H1 (cell line): ENCODE measurements around the gene RBM15B. TPM values are rescaled to one million over a fixed set of nuclear protein-coding genes. Genes with fewer than 3 reads are reported as not detected.

Experiments used
- CTCF ChIA-PET: fragments of 300-600 bp; sonication (Branson Sonifier 250); formaldehyde crosslinking; loops from one replicate; lab custom pipeline; 2021; ENCODE audit not compliant: partially characterized antibody; lab: Charles Lee
- POLR2A ChIA-PET: fragments of 300-600 bp; sonication (Branson Sonifier 250); formaldehyde crosslinking; loops from one replicate; lab custom pipeline; 2021; ENCODE audit warnings: inconsistent platforms; ENCODE audit not compliant: partially characterized antibody; lab: Charles Lee
- DNase-seq, 2 experiments: peaks; one replicate each; pipeline versions ENCODE4 v3.0.0 to v3.0.0-alpha.2; 2010 to 2022; ENCODE audit warnings: low spot score in 2 of 2, low read depth in 1 of 2, mixed read lengths in 1 of 2
- FAIRE-seq: peaks from 2 replicates; lab custom pipeline; 2011; peaks lifted over from hg19 to GRCh38; lab: Jason Lieb, UNC
- H2AFZ ChIP-seq: 2 replicates; pipeline ENCODE4 v1.8.1; 2012; ENCODE audit warnings: low read length, inconsistent platforms
- H2AK5ac ChIP-seq: 2 replicates; pipeline ENCODE4 v1.6.1; 2013; ENCODE audit warnings: low read depth, low read length
- H2BK120ac ChIP-seq: replicated peaks from 2 replicates; pipeline ENCODE3; 2013; ENCODE audit warnings: low read depth, low read length, inconsistent platforms
- H2BK12ac ChIP-seq: 2 replicates; pipeline ENCODE4 v1.6.1; 2013; ENCODE audit warnings: low read depth, low read length
- H2BK15ac ChIP-seq: 2 replicates; pipeline ENCODE4 v1.6.1; 2013; ENCODE audit warnings: low read length
- H2BK20ac ChIP-seq: 2 replicates; pipeline ENCODE4 v1.6.1; 2013; ENCODE audit warnings: low read length
- H2BK5ac ChIP-seq: 2 replicates; pipeline ENCODE4 v1.6.1; 2013; ENCODE audit warnings: low read depth, low read length
- H3K14ac ChIP-seq: 2 replicates; pipeline ENCODE4 v1.6.1; 2013; ENCODE audit warnings: inconsistent platforms; ENCODE audit not compliant: insufficient read length
- H3K18ac ChIP-seq: 2 replicates; pipeline ENCODE4 v1.6.1; 2013; ENCODE audit warnings: low read length; ENCODE audit errors: extremely low read depth
- H3K23ac ChIP-seq: 2 replicates; pipeline ENCODE4 v1.6.1; 2013; ENCODE audit warnings: inconsistent platforms; ENCODE audit not compliant: insufficient read length
- H3K23me2 ChIP-seq: 2 replicates; pipeline ENCODE4 v1.6.1; 2013; ENCODE audit warnings: low read depth, low read length
- H3K27ac ChIP-seq: 2 replicates; pipeline ENCODE4 v1.6.1; 2011; ENCODE audit warnings: low read depth, low read length, inconsistent platforms
- H3K27me3 ChIP-seq, 4 experiments: replicated peaks in 1 of 4; 1 replicate in 1 of 4; 2 replicates in 3 of 4; pipeline versions ENCODE4 v1.6.1 to v1.8.1; 2011 to 2013; ENCODE audit warnings: low read length in 3 of 4, mild to moderate bottlenecking in 3 of 4, inconsistent platforms in 2 of 4, mixed read lengths in 2 of 4, moderate library complexity in 1 of 4; ENCODE audit not compliant: control insufficient read depth in 3 of 4, insufficient read depth in 3 of 4; ENCODE audit errors: extremely low read depth in 1 of 4
- H3K36me3 ChIP-seq, 4 experiments: 2 replicates each; pipeline versions ENCODE4 v1.6.1 to v1.8.1; 2011 to 2013; ENCODE audit warnings: mild to moderate bottlenecking in 4 of 4, low read length in 3 of 4, moderate library complexity in 2 of 4, control low read depth in 1 of 4, inconsistent platforms in 1 of 4; ENCODE audit not compliant: insufficient read depth in 4 of 4, control insufficient read depth in 2 of 4
- H3K4ac ChIP-seq: replicated peaks from 2 replicates; pipeline ENCODE3; 2013; ENCODE audit warnings: low read length, low read depth, mixed read lengths, inconsistent platforms; ENCODE audit not compliant: insufficient read length
- H3K4me1 ChIP-seq, 4 experiments: replicated peaks in 1 of 4; 1 replicate in 1 of 4; 2 replicates in 3 of 4; pipeline versions ENCODE4 v1.6.1 to v1.8.1; 2011 to 2013; ENCODE audit warnings: low read length in 3 of 4, inconsistent platforms in 2 of 4, mixed read lengths in 1 of 4; ENCODE audit not compliant: insufficient read depth in 4 of 4, control insufficient read depth in 3 of 4
- H3K4me2 ChIP-seq, 2 experiments: 2 replicates each; pipeline versions ENCODE4 v1.6.1 to v1.8.1; 2011 to 2013; ENCODE audit warnings: low read depth in 2 of 2, low read length in 2 of 2, control low read depth in 1 of 2, inconsistent platforms in 1 of 2, mild to moderate bottlenecking in 1 of 2; ENCODE audit not compliant: insufficient read depth in 1 of 2
- H3K4me3 ChIP-seq, 4 experiments: fragments of 200-600, 300-600 bp in 1 of 4; sonication (generic), shearing (Covaris generic), sonication (Bioruptor Twin) in 1 of 4; 2 replicates each; pipeline versions ENCODE4 v1.5.1 to v1.8.1; 2011 to 2016; ENCODE audit warnings: low read length in 4 of 4, low read depth in 3 of 4, control low read depth in 2 of 4, inconsistent platforms in 2 of 4, mild to moderate bottlenecking in 2 of 4, mixed read lengths in 1 of 4, moderate library complexity in 1 of 4; ENCODE audit not compliant: insufficient read depth in 2 of 4; ENCODE audit errors: extremely low read depth in 1 of 4
- H3K56ac ChIP-seq: replicated peaks from 2 replicates; pipeline ENCODE3; 2013; ENCODE audit warnings: low read depth, mild to moderate bottlenecking, mixed read lengths, low read length, inconsistent platforms; ENCODE audit not compliant: insufficient read length
- H3K79me1 ChIP-seq: 2 replicates; pipeline ENCODE4 v1.6.1; 2013; ENCODE audit warnings: low read depth, low read length, control low read depth
- H3K79me2 ChIP-seq, 2 experiments: 2 replicates each; pipeline versions ENCODE4 v1.6.1 to v1.8.1; 2012 to 2013; ENCODE audit warnings: low read length in 2 of 2, mild to moderate bottlenecking in 2 of 2, inconsistent platforms in 1 of 2; ENCODE audit not compliant: insufficient read depth in 2 of 2, control insufficient read depth in 1 of 2
- H3K9ac ChIP-seq, 4 experiments: replicated peaks in 1 of 4; 1 replicate in 1 of 4; 2 replicates in 3 of 4; pipeline versions ENCODE4 v1.6.1 to v1.8.1; 2011 to 2013; ENCODE audit warnings: low read depth in 3 of 4, low read length in 3 of 4, control low read depth in 2 of 4, mild to moderate bottlenecking in 2 of 4, moderate library complexity in 2 of 4, inconsistent platforms in 1 of 4; ENCODE audit errors: extremely low read depth in 1 of 4
- H3K9me3 ChIP-seq, 2 experiments: 2 replicates each; pipeline versions ENCODE4 v1.6.1 to v1.8.1; 2012 to 2013; ENCODE audit warnings: mild to moderate bottlenecking in 2 of 2, moderate library complexity in 2 of 2, control low read depth in 1 of 2, inconsistent platforms in 1 of 2, low read depth in 1 of 2, low read length in 1 of 2, mixed read lengths in 1 of 2; ENCODE audit not compliant: insufficient read depth in 2 of 2
- H4K20me1 ChIP-seq, 2 experiments: replicated peaks in 1 of 2; 2 replicates each; pipeline versions ENCODE3 to v1.8.1; 2011 to 2013; ENCODE audit warnings: inconsistent platforms in 2 of 2, low read length in 2 of 2, mild to moderate bottlenecking in 1 of 2; ENCODE audit not compliant: insufficient read depth in 2 of 2, control insufficient read depth in 1 of 2
- H4K5ac ChIP-seq: 2 replicates; pipeline ENCODE4 v1.6.1; 2013; ENCODE audit warnings: low read length, low read depth, mixed read lengths, inconsistent platforms; ENCODE audit not compliant: insufficient read length
- H4K8ac ChIP-seq: 2 replicates; pipeline ENCODE4 v1.8.0; 2013; ENCODE audit warnings: mild to moderate bottlenecking, moderate library complexity, low read length, inconsistent platforms; ENCODE audit not compliant: insufficient read depth; ENCODE audit errors: extremely low read depth
- H4K91ac ChIP-seq: replicated peaks from 2 replicates; pipeline ENCODE3; 2013; ENCODE audit warnings: low read length, mixed read lengths, inconsistent platforms; ENCODE audit not compliant: insufficient read length
- ASH2L ChIP-seq: fragments of 200-600, 300-600 bp; sonication (generic); IDR thresholded peaks from one replicate; pipeline ENCODE4 v1.7.1; 2017; ENCODE audit warnings: low read length
- POLR2A ChIP-seq, 2 experiments: IDR thresholded peaks; 1 replicate in 1 of 2; 2 replicates in 1 of 2; pipeline ENCODE4 v1.6.1; 2011; ENCODE audit warnings: low read depth in 2 of 2, low read length in 2 of 2, mild to moderate bottlenecking in 2 of 2; ENCODE audit errors: control extremely low read depth in 1 of 2
- SAP30 ChIP-seq: fragments of 300-600 bp; sonication (generic); IDR thresholded peaks from 2 replicates; pipeline ENCODE4 v1.7.1; 2012; ENCODE audit warnings: low read length, moderate library complexity, mild to moderate bottlenecking, inconsistent platforms; ENCODE audit not compliant: insufficient read depth, insufficient replicate concordance
- WGBS, 2 experiments: shearing (Covaris generic) in 1 of 2; methylation state at CpG; one replicate each; pipeline versions ENCODE4 v1.1.6 to v1.1.7; 2013 to 2015; ENCODE audit warnings: low lambda C conversion rate in 2 of 2, mixed read lengths in 2 of 2, inconsistent platforms in 1 of 2, low coverage in 1 of 2, missing lambda C conversion rate in 1 of 2; ENCODE audit not compliant: insufficient replicate concordance in 2 of 2, insufficient coverage in 1 of 2, insufficient read length in 1 of 2; ENCODE audit errors: extremely low coverage in 1 of 2, missing lambda C conversion rate in 1 of 2; 5-methylcytosine and 5-hydroxymethylcytosine counted together
- long read RNA-seq, 2 experiments: library from RNA in 1 of 2; library from capped mRNA in 1 of 2; stranded (forward); transcript quantifications; one replicate each; pipeline ENCODE4 v2.0.0, GENCODE V29; 2021; ENCODE audit warnings: inconsistent platforms in 1 of 2
- polyA minus RNA-seq, 3 experiments: library from RNA; depleted of rRNA, polyadenylated mRNA; stranded (reverse); fragments of >200 nt; gene quantifications; 1 replicate in 2 of 3; 2 replicates in 1 of 3; pipeline ENCODE4 v1.2.3, GENCODE V29; 2011
- polyA plus RNA-seq, 7 experiments: library from polyadenylated mRNA; depleted of rRNA in 3 of 7; stranded (reverse) in 5 of 7; unstranded in 2 of 7; fragments of >200 nt in 5 of 7; fragments of 200-250 nt in 2 of 7; gene quantifications; 1 replicate in 5 of 7; 2 replicates in 1 of 7; 4 replicates in 1 of 7; pipeline versions ENCODE4 v1.2.1 to v1.2.3, GENCODE V29; 2011 to 2013; ENCODE audit warnings: missing spikeins in 2 of 7, mixed read lengths in 2 of 7
- total RNA-seq: library from RNA; stranded (reverse); fragmentation: NEBNext Ultra II Directional; extraction: Animal tissue kit (Norgen Biotek cat#: 25700); gene quantifications from 2 replicates; pipeline ENCODE4 v1.2.1, GENCODE V29; 2021
- TF ChIP-seq, protein P1 (sequence below): IDR thresholded peaks from 2 replicates; pipeline ENCODE4 v1.6.1; 2011; ENCODE audit warnings: low read length, improper control_type of control experiment

The RBM15B gene, protein sequence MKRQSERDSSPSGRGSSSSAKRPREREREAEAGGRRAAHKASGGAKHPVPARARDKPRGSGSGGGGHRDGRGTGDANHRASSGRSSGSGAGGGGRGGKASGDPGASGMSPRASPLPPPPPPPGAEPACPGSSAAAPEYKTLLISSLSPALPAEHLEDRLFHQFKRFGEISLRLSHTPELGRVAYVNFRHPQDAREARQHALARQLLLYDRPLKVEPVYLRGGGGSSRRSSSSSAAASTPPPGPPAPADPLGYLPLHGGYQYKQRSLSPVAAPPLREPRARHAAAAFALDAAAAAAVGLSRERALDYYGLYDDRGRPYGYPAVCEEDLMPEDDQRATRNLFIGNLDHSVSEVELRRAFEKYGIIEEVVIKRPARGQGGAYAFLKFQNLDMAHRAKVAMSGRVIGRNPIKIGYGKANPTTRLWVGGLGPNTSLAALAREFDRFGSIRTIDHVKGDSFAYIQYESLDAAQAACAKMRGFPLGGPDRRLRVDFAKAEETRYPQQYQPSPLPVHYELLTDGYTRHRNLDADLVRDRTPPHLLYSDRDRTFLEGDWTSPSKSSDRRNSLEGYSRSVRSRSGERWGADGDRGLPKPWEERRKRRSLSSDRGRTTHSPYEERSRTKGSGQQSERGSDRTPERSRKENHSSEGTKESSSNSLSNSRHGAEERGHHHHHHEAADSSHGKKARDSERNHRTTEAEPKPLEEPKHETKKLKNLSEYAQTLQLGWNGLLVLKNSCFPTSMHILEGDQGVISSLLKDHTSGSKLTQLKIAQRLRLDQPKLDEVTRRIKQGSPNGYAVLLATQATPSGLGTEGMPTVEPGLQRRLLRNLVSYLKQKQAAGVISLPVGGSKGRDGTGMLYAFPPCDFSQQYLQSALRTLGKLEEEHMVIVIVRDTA
- 59.1 and 60.9 TPM in 2 replicates for total RNA-seq
- 22.2 and 30.1 TPM in 2 replicates for polyA plus RNA-seq (2011; rRNA removed)
- 28.2 TPM for polyA plus RNA-seq (2011; cell fraction: cytosol; rRNA removed)
- 30.4 TPM for polyA plus RNA-seq (2011; cell fraction: nucleus; rRNA removed)
- polyA plus RNA-seq (2012, experiment 1 of 2) = 42.0 to 44.4 TPM (median 44.0 TPM) in 4 replicates
- 36.6 TPM for polyA plus RNA-seq (2012, experiment 2 of 2)
- polyA plus RNA-seq (2013, experiment 1 of 2) = 30.4 TPM
- polyA plus RNA-seq (2013, experiment 2 of 2) = 30.7 TPM
- polyA minus RNA-seq (2011; rRNA and poly(A)+ RNA removed) = 36.5 and 42.7 TPM in 2 replicates
- 32.4 TPM for polyA minus RNA-seq (2011; cell fraction: cytosol; rRNA and poly(A)+ RNA removed)
- 42.7 TPM for polyA minus RNA-seq (2011; cell fraction: nucleus; rRNA and poly(A)+ RNA removed)
- long read RNA-seq, experiment 1, full-length matches to known transcripts = 87 of 87 reads
- long read RNA-seq, experiment 1, partial matches to known transcripts = 0 of 87 reads
- long read RNA-seq, experiment 1, other reads (novel, unspliced or antisense) = 0 of 87 reads
- long read RNA-seq, experiment 2, full-length matches to known transcripts = 12 of 12 reads
- long read RNA-seq, experiment 2, partial matches to known transcripts = 0 of 12 reads
- long read RNA-seq, experiment 2, other reads (novel, unspliced or antisense) = 0 of 12 reads

GRCh38 chr3:51391075-51391565 is at the start of gene RBM15B:
RBM15B (plus strand) TSS chr3:51391285; CDS start chr3:51391400, 115 bp downstream.
- Histone ChIP-seq H4K20me1 (peaks cover 32 to 54% of the 10 kb centered on the region in 2 experiments), H4K8ac (peak within 1 kb of the TSS; percentile 99), H2BK120ac (no peak within 1 kb of the TSS), H2BK12ac (no peak within 1 kb of the TSS), H2AK5ac (0 out of 2 replicates have a peak within 1 kb of the TSS, but pooled peaks have one; percentile 17), H2BK5ac (peak within 1 kb of the TSS; percentile 74), H3K27me3 (no peaks in the 10 kb centered on the region), H3K4ac (peak within 1 kb of the TSS; percentile 91), H3K4me3 (peak within 1 kb of the TSS; percentile 75 to 90 (median 82)), H3K27ac (peak within 1 kb of the TSS; percentile 81), H3K36me3 (peaks cover 32 to 75% (median 48%) of the 10 kb centered on the region in 4 experiments), H3K56ac (peak within 1 kb of the TSS; percentile 70), H2AFZ (no peak within 1 kb of the TSS), H3K23ac (no peak within 1 kb of the TSS), H4K5ac (peak within 1 kb of the TSS; percentile 57), H3K79me1 (peaks cover 17% of the 10 kb centered on the region), H4K91ac (peak within 1 kb of the TSS; percentile 81), H2BK20ac (no peak within 1 kb of the TSS), H3K9me3 (no peaks in the 10 kb centered on the region; a peak in 1 of 4 replicates), H3K79me2 (peaks cover 29 to 62% of the 10 kb centered on the region in 2 experiments), H3K14ac (no peak within 1 kb of the TSS), H3K9ac (peak within 1 kb of the TSS; percentile 89 to 100 (median 94)), H3K4me2 (peak within 1 kb of the TSS; percentile 52 to 89), H2BK15ac (no peak within 1 kb of the TSS; the same call in 1 of the 2 replicates), H3K4me1 (peaks cover 4 to 30% (median 17%) of the 10 kb centered on the region in 4 experiments), H3K18ac (peak within 1 kb of the TSS; percentile 72; the same call in 1 of the 2 replicates), H3K23me2 (peaks cover 9% of the 10 kb centered on the region; the same call in 1 of the 2 replicates)
- WGBS, 2 experiments = 1% methylated on average over 55 of the region's 83 CpGs; no CpG with 5 or more reads in 1 of the 2 experiments
- DNase-seq = peak; percentile 93 to 98
- no peak for FAIRE-seq
- CTCF ChIA-PET = interaction anchor here (0.9 to 7.2 kb wide), 7 partner anchors 9 to 775 kb away, joined by 3 to 53 read pairs (median 6); partner anchors contain the start of gene MAPKAPK3
- POLR2A ChIA-PET = interaction anchor here (0.8 to 2.0 kb wide), 10 partner anchors 9 to 822 kb away, joined by 3 to 6 read pairs (median 3); partner anchors contain the start of genes DCAF1 and RAD54L2
- TF ChIP-seq ASH2L = peak; percentile 54
- peak in 1 of 2 experiments; percentile 94; a peak in 2 of 3 replicates for TF ChIP-seq POLR2A (IDR thresholded peaks at IDR 0.05; ENCODE audit: control extremely low read depth in 1 of 2, low read depth in 2 of 2, low read length in 2 of 2)
- TF ChIP-seq, protein P1, sequence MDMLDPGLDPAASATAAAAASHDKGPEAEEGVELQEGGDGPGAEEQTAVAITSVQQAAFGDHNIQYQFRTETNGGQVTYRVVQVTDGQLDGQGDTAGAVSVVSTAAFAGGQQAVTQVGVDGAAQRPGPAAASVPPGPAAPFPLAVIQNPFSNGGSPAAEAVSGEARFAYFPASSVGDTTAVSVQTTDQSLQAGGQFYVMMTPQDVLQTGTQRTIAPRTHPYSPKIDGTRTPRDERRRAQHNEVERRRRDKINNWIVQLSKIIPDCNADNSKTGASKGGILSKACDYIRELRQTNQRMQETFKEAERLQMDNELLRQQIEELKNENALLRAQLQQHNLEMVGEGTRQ = peak; percentile 98
- no peak for TF ChIP-seq SAP30
